Iris pigment epithelial cell (primary cell): ENCODE results near the gene PRDM8.
"Not testable (repeated sequence)": the region's sequence is repeated elsewhere in the genome, so short reads cannot be mapped to it uniquely, and the experiment has no call there.

Source experiments
- DNase-seq: peaks from one replicate; pipeline ENCODE4 v3.0.0-alpha.2; 2011; ENCODE audit warnings: low read depth

The PRDM8 gene

GRCh38 chr4:80228460-80228859, 31.2 kb downstream of the PRDM8 start:
- DNase-seq: no peak

GRCh38 chr4:80229128-80229527, 31.8 kb downstream of the PRDM8 start:
- no peak for DNase-seq

DNA sequence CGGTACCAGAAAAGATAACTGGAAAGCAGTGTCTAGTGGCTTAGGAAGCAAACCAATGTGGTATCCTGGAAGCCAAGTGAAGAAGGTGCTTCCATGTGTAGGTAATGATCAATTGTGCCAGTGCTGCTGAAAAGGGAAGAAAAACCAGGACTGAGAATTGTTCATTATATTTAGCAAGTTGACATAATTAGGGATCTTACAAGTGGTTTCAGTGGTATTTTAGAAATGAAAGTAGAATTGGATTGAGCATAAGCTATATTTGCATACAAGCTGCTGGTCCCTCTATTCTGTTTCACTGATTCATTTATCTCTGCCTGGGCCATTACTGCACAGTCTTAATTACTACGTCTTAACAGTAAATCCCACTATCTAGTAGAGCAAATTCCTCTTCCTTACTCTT, 32.3 kb downstream of the PRDM8 start:
- no peak for DNase-seq

DNA sequence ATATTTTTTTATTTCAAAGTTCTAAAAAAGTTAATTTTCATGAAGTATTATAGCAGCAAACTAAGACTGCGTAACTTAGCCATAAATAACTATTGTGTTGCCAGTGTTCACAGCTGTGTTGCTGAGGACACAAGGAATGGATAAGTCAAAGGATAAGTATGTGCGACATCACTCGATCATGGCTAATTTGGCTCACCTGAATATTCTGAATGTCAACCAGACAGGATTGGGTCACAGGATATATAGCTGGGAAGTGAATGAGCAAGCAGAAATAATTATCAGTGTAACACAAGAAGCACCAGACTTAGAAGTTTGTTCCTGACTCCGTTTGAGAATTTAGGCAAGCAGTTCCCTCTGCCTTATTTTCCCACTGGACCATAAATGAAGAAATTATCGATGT, 33.9 kb downstream of the PRDM8 start:
- no peak for DNase-seq

DNA sequence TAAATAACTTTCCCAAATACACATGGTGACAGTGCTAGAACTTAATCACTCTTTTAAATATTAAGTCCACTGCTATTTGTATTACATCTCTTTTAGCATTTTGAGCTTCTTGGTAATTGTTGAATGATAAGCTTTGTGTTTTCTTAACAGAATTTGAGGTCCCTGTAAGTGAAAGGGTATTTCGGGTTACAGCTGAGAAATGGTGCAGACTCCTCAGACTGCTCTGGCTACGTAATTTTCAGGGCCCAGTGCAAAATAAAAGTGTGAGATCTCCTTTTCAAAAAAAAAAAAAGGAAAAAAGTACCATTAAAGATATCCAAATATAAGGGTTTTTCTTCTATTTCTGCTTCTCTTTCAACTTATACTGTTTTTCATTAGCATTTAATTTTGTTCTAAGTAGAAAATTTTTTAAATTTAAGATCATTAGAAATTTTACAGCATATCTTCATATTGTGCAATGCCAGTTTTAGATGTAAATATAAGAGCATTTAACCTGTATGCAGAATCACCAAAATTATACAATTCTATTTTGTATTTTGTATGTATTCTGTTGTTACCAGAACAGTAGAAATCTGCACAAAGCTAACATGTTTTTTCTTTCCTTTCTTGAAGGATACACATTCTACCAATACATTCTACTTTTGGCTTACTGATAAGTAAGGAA, 35.5 kb downstream of the PRDM8 start:
- no peak for DNase-seq

DNA sequence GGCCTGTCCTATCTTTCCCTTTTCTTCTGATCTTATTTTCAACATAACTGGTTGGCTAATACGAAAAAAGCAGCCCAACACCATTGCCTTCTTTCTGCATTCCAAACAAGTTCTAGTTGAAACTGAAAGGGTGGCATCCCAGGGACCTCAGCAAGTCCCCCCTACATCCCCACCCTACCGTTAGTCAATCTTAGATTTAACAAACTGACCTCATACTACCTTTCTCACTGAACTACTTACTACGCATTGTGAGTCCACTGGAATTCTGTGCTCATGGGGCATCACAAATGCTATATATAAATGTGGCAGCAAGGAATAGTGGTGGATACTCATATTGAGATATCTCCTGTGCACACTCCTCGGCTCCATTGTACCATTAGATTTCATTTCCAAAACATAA, 36.1 kb downstream of the PRDM8 start:
- no peak for DNase-seq

DNA sequence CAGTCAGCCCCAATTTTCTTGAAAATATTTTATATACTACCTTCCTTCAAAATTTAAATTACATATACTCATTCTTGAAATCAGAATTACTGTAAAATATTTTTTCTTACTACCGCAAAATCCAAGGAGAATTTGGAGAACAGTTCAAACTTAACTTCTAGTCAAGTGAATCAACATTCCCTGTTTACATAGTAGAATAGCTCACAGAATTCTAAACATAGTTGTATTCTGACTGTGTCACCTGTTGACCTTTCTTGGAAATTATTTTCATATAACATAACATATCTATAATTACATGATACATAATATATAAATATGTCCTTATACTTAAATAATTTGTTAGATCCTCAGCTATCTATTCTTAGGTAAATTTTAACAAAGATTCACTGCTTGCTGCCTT, 38.1 kb downstream of the PRDM8 start:
- peak; percentile 63 for DNase-seq

DNA sequence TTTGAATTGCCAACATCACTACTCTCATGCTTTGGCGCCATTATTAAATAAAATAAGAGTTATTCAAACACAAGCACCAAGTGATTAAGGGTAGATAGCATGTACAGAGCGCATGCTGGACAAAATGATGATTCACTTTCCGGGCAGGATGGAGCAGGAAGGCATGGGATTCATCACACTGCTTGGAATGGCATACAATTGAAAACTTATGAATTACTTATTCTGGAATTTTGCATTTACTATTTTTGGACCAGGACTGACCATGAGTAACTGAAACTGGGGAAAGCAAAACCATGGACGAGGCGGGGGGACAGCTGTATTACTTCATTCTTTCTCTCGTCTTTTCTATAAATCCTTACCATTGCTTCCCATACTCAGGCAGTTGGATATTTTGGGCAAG, 40.7 kb downstream of the PRDM8 start:
- DNase-seq: peak; percentile 85

DNA sequence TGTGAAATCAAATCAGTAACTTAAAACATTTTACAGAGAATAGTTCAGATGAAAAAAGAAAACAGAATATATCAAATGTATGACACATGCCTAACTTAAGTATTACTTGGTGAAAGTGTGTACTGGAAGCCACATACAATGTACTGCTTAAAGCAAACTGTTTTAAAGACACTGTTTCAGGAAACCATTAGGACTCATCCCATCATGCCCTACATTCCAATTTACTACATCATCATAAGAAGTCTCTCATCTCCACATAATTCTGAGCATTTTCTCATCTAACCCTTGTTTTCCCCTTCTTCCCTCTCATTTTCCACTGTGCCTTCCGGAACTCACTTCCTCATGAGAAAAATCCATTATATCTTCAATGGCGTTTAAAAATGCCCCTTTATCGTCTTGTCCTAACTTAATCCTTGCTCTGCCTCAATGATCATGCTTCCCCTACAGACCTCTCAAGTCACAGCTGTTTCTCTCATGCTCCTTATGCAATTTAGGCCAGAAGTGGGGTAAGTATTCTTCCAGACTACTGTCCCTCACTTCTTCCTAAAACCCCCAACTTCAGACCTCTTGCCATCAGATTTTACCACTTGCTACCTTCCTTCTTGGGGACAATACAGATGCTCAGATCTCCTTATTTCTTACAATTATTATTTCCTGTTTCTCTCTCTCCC, 42.3 kb downstream of the PRDM8 start:
- DNase-seq: peak; percentile 40

DNA sequence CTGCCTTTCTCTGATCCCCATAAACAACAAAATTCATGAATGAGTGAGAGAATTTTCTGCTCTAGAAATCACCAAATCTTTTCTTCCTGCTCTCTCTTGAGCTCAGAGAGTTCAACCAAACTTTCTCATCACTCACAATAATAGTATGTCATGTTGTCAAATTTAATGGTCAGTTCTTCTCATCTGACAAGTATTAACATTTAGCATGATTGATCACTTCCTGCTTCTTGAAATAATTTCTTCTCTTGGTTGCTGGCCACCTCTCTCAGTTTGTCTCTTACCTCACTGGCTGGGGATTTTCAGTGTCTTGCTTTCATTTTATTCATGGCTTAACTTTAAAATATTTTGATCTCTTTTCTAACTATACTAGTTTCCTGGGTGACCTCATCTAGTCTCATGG, 43.7 kb downstream of the PRDM8 start:
- DNase-seq: peak; percentile 61

GRCh38 chr4:80243274-80244018, 46.1 kb downstream of the PRDM8 start:
- no peak for DNase-seq

GRCh38 chr4:80247484-80247883, 50.2 kb downstream of the PRDM8 start:
- not testable (repeated sequence) for DNase-seq

DNA sequence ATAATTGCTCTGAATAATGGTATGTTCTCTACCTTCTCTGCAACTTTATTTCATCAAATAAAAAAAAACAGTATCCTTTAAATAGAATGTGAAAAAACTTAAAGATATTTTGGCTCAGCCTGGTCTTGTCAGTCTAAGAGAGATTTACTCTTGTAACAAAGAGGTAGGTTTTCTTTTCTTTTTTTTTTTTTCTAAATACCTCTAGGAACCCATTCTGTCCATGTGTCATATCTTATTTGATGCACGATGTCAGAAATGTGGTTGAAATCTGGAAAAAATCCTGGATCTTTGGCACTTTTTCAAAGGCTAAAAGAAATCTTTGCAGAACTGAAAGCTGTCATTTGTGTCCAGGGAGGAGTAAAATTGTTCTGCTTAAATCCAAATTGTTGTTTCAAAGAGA, 51.8 kb downstream of the PRDM8 start:
- DNase-seq: no peak

DNA sequence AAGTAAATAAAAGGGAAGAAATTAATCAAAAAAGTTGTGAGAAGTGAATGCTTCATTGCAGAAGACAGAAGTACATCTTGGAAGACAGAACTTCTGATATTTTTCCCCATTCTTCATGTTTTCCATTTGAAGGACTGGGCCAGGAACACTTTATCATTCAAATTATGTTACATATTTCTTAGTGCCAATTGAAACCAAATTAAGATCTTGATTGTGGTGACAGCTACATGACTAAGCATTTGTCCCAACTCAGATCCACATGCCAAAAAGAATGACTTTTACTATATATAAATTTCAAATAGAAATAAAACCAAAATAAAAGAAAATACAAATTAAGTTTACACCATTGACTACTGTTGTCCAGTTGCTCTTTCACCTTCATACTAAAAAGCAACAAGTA, 55.1 kb downstream of the PRDM8 start:
- no peak for DNase-seq

- DNase-seq: no peak
Observed at GRCh38 chr4:80252953-80253352, 55.6 kb downstream of the PRDM8 start.

GRCh38 chr4:80253510-80253909, 56.2 kb downstream of the PRDM8 start:
- no peak for DNase-seq
